ENCODE results near the gene NOC3L.

DNA sequence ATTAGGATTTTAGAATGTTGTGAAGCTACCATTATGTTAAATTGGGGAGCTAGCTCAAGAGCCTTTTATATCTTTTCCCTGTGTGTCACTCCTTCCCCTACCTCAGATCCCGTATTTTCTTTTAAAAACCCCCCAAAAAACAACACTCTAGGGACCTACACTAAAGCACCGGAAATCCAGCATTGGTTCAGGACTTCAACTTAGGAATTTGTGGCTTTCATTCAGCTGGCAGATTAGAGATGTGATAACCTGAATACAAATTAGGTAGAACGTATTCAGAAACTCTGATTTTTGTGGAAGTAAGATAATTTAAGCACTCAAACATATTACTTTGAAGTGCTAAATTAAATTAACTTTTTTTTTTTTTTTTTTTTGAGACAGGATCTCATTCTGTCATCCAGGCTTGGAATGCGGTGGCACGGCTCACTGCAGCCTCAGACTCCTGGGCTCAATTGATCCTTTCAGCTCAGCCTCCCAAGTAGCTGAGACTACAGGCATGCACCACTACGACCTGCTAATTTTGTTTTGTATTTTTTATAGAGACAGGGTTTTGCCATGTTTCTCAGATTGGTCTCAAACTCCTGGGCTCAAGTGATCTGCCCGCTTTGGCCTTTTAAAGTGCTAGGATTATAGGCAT is 46.4 kb upstream of the NOC3L start:
- TF ChIP-seq, protein P1, sequence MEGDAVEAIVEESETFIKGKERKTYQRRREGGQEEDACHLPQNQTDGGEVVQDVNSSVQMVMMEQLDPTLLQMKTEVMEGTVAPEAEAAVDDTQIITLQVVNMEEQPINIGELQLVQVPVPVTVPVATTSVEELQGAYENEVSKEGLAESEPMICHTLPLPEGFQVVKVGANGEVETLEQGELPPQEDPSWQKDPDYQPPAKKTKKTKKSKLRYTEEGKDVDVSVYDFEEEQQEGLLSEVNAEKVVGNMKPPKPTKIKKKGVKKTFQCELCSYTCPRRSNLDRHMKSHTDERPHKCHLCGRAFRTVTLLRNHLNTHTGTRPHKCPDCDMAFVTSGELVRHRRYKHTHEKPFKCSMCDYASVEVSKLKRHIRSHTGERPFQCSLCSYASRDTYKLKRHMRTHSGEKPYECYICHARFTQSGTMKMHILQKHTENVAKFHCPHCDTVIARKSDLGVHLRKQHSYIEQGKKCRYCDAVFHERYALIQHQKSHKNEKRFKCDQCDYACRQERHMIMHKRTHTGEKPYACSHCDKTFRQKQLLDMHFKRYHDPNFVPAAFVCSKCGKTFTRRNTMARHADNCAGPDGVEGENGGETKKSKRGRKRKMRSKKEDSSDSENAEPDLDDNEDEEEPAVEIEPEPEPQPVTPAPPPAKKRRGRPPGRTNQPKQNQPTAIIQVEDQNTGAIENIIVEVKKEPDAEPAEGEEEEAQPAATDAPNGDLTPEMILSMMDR (IDR thresholded peaks at IDR 0.05; ENCODE audit: insufficient read depth, low read length, poor library complexity, severe bottlenecking): no peak
- TF ChIP-seq EZH2phosphoT487 (conservative IDR thresholded peaks at IDR 0.05; ENCODE audit: low read length): no peak

All from SU-DHL-6 (cell line).